NCI-H82 (cell line): Measurements from ENCODE around the gene NOL6.
"Not testable (repeated sequence)": the region's sequence is repeated elsewhere in the genome, so short reads cannot be mapped to it uniquely, and the experiment has no call there.

Experiments used
- DNase-seq: peaks from one replicate; lab custom pipeline; 2025; lab: John Stamatoyannopoulos, UW

Gene NOL6

GRCh38 chr9:33473643-33474352 lies at the start of gene NOL6:
TSS of gene NOL6 (minus strand) at chr9:33473924. CDS start at chr9:33473842, 82 bp downstream.
- DNase-seq = peak; percentile 99

- DNase-seq = not testable (repeated sequence)
Observed at GRCh38 chr9:33521861-33522260, 48.1 kb upstream of the NOL6 start.

GRCh38 chr9:33517934-33518577 lies 44.3 kb upstream of the NOL6 start:
- not testable (repeated sequence) for DNase-seq

GRCh38 chr9:33517373-33517772 lies 43.6 kb upstream of the NOL6 start:
- peak; percentile 70 for DNase-seq

- DNase-seq = not testable (repeated sequence)
Observed at GRCh38 chr9:33516397-33516796, 42.7 kb upstream of the NOL6 start.

- peak; percentile 60 for DNase-seq
Observed at GRCh38 chr9:33515342-33515995, 41.7 kb upstream of the NOL6 start.

GRCh38 chr9:33512535-33512934 lies 38.8 kb upstream of the NOL6 start:
- not testable (repeated sequence) for DNase-seq

- not testable (repeated sequence) for DNase-seq
Observed at GRCh38 chr9:33511184-33511517, 37.4 kb upstream of the NOL6 start.

- peak; percentile 74 for DNase-seq
Observed at GRCh38 chr9:33510262-33511183, 36.8 kb upstream of the NOL6 start.

GRCh38 chr9:33506626-33507370 lies 33.1 kb upstream of the NOL6 start:
- no peak for DNase-seq

GRCh38 chr9:33498387-33498786 lies 24.7 kb upstream of the NOL6 start:
- no peak for DNase-seq

- DNase-seq = not testable (repeated sequence)
Observed at GRCh38 chr9:33493819-33494218, 20.1 kb upstream of the NOL6 start.

GRCh38 chr9:33489066-33489465 lies 15.3 kb upstream of the NOL6 start:
- DNase-seq = no peak

GRCh38 chr9:33485312-33485711 lies 11.6 kb upstream of the NOL6 start:
- DNase-seq = peak; percentile 22

GRCh38 chr9:33480976-33481375 lies 7.3 kb upstream of the NOL6 start:
- DNase-seq = peak; percentile 12

- DNase-seq = no peak
Observed at GRCh38 chr9:33480106-33480505, 6.4 kb upstream of the NOL6 start.

GRCh38 chr9:33476503-33476902 lies 2.8 kb upstream of the NOL6 start:
- no peak for DNase-seq

GRCh38 chr9:33475357-33475756 lies 1.6 kb upstream of the NOL6 start:
- no peak for DNase-seq

- DNase-seq = no peak
Observed at GRCh38 chr9:33472881-33473615, 676 bp downstream of the NOL6 start.

GRCh38 chr9:33472171-33472880 lies 1.4 kb downstream of the NOL6 start:
- no peak for DNase-seq
